Occipital lobe (tissue), 2 donors: Measurements from ENCODE around the gene LRRTM4. TPM values are rescaled to one million over a fixed set of nuclear protein-coding genes. Genes with fewer than 3 reads are reported as not detected.

Experiments used
- DNase-seq: peaks from one replicate; lab custom pipeline; 2025; lab: John Stamatoyannopoulos, UW
- total RNA-seq: library from RNA; depleted of rRNA; stranded (reverse); fragments of >200 nt; gene quantifications from one replicate; pipeline ENCODE4 v1.2.3, GENCODE V29; 2014

Gene LRRTM4
- 106 TPM for total RNA-seq

DNA sequence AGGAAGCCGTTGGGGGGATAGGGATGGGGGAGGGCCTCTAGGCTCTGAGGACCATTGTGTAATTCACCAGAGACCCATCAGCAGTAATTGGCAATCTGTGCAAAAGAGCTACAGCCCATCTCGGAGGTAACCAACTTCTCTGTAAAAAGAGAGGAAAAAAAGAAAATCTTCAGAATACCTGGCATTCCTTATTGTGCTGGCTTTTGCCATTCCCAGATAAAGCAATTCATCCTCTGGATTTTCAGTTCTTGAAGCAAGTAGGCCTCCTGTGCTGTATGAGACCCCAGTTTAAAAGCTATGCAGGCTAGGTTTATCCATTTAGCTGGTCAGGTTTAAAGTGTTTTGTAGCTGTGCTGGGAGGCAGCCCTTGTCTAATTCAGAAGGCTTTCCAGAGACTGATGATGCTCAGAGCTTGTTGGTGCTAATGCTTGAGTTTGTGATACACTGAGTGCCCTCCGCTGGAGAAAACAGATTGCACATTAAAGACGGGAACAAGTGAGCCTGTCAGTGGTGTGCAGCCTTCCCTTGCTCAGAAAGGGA, at the start of gene LRRTM4:
TSS of gene LRRTM4 (minus strand) at position 446 of the 540 bp plus-strand sequence.
- DNase-seq, result no peak

DNA sequence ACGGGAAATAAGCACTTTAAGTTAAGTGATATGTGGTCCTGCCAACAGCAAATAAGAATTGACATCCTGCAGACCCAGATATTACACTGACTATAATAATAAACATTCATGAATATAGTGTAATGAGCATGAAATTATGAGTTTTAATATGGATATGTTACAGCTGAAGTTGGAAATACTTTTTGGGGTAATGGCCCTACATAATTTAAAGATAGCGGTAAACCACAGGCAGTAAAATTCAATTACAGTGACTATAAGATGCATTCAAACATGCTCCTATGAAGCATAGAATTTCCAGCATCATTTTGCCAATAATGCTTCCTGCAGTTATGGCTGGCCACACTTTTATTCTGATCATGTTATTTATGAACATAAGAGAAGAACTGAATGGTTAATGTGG, 49.4 kb upstream of the LRRTM4 start:
- no peak for DNase-seq

DNA sequence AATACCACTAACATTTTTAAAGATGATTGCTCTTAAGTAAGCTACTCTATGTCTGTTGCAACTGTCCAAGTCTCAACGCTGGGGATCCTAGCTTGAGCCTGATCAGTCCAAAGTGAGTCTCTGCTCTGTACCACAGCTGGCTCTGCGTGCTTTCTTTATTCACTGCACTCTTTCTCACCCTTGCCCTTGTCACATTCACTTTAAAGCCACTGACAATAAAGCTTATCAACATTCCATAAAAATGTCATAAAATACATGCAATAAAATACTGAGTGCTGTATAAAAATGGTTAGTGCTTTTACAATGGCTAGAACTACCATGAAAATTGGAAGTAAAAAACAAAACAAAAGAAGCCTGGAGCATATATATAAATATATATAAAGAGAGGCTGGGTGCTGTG, 45.5 kb upstream of the LRRTM4 start:
- DNase-seq, result no peak

DNA sequence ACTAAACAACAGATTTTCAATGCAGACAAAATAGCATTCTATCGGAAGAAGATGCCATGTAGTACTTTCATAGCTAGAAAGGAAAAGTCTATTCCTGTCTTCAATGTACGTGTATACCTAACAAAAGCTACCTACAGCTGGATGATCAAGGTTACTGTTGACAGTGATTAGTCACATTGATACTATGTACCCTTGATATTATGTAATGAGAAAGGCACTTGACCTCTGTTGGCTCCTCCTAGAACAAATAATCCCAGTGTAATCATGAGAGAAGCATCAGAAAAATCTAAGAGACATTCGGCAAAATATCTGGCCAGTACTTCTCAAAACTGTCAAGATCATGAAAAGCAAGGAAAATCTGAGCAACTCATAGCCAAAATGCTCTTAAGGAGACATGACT, 44.4 kb upstream of the LRRTM4 start:
- no peak for DNase-seq

DNA sequence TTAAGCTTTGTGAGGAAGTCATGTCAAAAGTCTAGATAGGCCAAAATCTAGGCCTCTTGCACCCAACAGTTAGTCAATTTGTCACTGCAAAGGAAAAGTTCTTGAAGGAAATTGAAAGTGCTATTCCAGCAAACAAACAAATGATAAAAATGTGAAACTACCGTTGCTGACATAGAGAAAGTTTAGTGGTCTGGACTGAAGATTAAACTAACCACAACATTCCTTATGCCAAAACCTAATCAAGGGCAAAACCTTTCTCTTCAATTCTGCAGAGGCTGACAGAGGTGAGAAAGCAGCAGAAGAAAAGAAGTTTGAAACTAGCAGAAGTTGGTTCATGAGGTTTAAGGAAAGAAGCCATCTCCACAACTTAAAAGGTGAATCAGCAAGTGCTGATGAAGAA, 44.0 kb upstream of the LRRTM4 start:
- DNase-seq, result no peak

DNA sequence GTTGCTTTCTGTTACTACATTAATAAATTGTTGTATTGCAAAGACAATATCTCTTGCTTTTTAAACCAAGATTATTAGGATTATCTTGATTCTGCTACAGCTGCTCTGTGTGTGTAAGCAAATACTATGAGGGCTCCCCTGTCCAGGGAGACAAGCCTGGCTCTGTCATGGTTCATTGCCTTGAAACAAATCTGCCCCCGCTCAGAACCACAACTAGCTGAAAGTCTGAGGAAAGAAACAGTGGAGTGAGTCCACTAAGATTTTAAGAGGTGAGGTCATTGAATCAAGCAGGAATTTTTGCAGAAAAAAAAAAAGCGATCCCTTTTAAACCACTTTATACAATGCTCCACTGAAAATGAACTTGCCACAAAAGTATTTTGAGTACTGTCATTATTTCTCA, 30.8 kb upstream of the LRRTM4 start:
- DNase-seq, result no peak

DNA sequence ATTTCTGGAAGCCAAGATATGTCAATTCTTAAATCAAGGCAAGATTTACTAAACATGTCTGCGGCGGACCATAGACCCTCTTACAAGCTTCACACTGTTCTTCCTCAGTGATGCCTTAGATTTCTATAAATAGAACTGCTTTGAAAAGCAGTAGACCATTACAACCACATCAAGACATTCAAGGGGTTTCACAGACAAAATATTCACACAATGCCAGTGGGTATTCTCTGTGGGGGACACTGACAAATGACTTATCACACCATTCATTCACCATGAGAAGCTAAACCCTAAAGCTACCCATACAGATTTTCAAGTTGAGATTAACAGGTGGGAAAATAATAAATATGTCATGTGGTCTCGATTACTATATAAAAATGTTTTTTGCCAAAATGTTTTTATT, 15.9 kb upstream of the LRRTM4 start:
- DNase-seq, result no peak

DNA sequence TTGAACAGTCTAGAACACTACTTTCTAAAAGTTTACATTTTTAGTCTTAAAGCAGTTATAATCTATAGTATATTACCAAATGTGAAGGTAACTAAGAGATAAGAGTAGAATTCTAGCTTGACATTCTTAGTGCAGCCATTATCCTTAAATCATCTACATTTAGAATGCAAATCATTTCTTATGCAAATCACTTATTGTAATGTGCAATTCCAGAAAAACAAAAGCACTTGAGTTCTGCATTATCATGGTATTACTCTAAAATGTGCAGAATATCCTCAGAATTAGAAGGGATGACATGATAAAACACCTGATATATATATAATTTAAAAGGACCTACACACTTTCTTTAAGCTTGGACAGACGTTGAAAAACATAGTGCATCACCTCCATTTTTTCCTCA, 712 bp upstream of the LRRTM4 start:
- DNase-seq, result no peak

DNA sequence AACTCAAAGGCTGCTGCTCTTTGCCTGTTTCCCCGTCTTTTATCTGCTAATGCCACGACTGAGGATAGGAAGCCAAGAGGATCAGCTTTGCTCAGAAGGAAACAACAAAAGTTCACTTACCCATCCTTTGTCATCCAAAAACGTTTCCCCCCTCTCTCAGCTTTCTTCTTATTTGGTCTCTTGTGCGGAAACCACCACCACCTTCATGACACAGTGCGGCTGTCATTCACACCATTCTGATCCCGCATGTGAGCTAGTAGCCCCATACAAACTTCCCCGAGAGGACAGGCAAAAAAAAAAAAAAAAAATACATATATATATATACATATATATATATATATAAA, 656 bp downstream of the LRRTM4 start:
- no peak for DNase-seq

DNA sequence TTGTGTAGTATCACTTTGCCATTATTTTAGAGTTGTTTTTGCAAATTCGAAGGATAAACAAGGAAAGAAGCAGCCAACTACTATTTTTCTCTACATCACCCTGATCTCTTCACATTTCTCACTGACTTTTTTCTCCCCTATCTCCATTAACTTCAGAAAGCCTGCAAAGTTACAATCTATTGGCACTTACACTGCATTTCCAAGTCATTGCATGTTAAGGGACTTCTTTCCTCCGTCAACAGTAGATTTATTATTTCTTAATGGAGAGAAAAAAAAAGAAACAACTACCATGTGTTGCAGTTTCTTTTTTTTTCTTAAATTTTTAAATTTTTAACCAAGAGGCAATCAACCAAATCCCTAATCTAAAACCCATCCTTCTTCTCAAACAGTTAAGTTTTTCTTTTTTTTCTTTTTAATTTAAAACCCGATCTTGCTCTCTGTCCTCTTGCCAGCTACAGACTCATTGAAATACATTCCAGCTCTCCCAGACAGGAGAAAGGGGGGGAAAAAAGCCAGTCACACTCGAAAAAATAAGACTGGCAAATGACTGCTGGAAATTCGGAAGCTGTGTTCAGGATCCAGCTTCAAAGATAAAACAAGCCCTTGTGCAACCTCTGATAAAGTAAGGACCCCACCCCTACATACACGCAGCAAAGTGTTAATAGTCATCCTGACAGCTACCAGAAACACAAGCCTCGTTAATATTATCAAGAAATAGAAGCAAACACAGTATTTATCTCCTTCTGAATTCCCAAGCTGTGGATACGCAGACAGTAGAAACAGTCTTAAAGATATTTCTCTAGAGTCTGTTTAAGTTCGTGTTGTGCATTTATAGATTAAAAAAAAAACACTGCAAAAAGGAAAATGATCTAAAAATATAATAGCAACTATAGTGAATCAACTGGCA, 1.3 kb downstream of the LRRTM4 start:
- no peak for DNase-seq

DNA sequence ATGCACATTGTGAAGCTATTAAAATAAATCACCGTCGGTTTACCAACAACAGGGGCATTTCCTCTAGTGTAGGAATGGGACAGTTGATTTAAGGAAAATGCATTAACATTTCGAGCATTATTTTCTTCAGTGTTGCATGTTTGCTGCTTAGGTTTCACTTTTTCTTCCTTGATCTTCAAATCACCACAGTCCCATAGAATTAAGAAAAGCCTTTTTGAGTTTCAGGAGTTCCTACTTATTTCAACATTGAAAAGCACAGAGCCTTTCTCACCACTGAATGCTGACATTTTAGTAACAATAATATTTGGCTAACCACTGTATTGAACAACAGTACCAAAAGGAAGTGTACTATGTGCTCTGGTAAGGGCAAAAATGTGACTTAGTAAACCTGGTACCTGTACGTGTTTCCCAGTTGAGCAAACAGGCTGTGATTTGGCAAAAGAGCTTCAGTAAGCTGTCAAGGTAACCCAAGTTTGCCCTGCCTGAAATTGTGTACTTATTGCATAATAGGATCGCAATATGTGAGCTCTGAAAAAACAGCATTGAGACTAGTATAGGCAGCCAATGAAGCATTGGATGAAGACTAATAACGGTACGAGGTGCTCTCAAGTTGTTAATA, 2.2 kb downstream of the LRRTM4 start:
- no peak for DNase-seq

DNA sequence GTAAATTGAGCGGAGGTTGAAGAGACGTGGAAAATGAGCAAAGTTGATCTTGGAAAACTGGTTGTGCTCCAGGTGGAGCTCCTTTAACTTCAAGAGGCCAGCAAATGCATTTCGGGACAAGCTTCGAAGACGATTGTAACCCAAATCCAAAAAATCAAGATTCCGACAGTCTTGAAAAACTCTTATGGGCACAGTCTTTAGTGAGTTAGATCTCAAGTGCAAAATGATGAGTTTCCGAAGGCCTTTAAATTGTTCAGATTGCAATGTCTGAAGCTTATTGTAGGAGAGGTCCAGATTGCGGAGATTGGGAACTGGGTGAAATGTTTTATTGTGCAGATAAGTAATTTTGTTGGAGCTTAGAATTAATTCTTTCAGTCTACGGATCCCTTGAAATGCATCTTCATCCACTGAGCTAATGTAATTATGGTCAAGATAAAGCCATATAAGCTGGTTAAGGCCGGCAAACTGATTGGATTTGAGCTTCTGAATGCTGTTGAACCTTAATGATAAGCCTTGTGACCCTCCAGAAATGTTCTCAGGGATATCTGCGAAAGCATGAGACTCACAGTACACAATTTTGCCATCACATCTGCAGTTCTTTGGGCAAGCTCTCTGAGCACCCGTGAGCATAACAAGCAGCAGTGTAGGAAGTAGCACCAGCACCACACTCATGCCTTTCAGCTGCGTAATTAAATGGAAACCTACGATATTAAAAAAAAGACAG, 2.9 kb downstream of the LRRTM4 start:
- DNase-seq, result no peak

DNA sequence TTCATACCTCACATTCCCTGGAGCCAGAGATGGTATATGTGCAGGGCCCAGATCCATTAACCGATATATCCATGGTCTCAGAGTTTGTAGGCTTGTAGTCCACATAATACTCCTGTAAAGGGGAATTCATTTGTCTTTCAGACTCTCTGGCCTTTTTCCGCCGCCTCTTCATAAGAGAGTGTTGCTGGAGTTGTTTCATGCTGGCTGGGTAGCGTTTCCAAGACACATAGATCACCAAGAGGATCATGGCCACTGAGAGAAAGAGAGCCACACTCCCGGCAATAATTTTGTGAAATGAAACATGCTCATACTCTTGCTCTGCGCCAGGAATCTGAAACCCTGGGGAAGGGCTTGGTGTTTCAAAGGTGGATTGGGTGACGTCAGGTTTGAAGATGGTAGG, 3.9 kb downstream of the LRRTM4 start:
- DNase-seq, result no peak

DNA sequence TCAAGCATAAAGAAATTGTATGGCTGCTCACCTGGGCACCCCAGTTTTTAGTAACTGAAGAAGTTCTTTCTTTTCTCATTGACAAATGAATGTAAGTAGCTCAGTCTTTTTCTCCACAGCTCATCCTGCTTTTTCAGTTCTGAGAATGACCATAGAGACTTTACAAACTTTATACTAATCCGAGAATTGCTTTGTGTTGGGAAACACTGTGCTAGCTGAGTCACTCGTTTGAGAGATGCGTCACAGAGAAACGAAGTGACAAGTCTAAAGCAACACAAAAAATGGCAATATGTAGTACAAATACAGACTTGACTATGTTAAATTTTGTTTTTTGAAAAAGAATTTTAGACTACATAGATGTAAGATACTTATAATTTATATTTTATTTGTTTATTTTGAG, 9.0 kb downstream of the LRRTM4 start:
- no peak for DNase-seq

DNA sequence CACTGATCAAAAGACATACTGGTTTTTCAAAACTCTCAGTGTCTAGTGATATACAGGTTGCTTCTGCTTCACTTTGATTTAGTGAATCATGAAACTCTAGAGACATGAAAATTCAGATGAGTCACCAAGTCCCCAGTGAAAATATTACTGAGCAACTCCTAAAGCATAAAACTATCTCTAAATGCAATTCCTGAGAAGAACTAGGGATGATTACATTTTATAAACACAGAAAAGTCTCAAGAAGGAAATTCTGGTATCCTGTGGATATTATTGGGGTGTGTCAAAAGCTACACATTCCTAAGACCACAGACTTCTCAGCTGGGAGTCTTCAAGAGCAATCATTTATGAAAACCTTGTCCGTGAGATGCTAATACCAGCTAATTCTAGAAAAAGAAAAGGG, 9.7 kb downstream of the LRRTM4 start:
- DNase-seq, result no peak

DNA sequence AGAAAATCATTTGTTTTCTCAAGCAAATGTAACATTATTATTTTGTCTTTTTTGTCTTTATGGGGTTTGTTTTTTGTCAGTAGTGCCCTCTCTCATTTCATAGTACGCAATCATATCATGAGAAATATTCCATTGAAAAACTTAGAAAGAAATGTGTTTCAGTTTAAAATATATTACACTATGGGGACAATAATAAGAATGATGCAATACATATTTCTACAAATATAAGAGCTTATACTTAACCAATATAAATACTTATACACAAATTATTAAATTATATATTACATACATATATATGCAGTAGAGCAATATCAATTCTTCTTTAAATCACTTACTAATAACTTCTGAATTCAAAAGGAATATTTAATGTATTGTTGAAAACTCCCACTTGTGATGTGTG, 13.7 kb downstream of the LRRTM4 start:
- DNase-seq, result no peak

DNA sequence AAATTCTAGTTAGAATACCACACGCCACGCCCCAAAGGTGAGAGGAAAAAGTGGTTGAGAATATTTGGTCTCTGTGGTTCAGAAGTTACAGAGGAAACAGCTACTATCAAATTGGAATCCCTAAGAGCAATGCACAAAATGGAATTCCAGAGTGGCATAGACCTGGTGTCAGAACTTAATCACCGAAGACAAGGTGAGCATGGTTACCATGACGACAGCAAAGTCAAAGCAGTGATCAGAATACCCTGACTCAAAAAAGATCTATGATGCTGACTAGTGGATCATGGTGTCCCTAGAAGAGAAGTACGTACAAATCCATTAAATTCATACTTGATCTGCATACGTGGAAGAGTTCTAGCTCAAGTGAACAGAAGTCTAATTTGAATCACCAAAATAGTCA, 14.5 kb downstream of the LRRTM4 start:
- DNase-seq, result no peak

DNA sequence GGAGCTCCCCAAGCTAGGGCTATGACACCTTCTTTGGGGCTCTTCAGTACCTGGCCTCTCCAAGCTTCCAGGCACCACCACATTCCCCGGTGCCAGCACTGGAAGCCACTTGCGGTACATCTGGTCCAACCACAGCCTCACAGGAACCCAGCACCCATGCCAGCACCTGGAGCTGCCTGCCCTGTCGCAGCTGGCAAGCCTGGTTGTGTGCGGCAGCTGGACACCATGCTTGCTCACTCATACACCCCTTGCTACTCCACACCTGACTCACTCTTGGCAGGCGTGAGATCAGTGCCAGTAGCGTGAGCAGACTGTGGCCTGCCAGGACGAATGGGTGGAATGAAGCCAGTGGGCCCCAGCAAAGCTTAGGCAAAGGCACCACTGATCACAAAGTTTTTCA, 34.0 kb downstream of the LRRTM4 start:
- DNase-seq, result no peak

DNA sequence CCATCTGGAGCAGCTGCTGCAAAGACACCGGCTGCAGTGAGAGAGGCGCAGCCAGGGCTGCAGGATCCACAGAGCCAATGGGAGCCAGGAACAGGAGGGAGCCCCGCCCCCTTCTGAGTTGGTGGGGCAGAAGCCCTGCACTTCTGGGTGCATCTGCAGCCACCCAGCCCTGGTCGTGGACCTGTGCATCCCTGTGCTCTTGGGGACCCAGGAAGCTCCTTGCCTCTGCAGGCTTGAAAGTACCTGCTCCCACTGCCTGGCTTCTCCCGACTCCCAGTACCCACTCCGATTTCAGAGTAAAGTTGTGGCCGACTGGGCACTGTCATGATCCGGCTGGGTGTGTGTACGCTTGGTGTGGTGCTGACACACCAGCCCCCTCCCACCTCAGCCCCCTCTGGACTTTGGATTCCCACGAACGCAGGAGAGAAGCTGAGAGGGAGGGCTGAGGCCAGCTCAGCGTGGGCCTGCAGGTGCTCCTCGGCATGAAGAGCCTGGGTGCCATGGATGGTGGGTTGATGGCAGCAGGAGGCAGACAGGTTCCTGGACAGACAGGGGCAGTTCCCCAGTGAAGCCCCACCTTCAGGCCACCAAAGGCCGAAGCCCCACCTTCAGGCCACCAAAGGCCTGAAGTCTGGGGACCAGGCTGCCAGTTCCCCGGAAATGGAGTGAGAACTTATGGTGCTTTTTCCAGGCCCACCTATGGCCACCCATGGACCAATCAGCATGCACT, 34.9 kb downstream of the LRRTM4 start:
- no peak for DNase-seq

DNA sequence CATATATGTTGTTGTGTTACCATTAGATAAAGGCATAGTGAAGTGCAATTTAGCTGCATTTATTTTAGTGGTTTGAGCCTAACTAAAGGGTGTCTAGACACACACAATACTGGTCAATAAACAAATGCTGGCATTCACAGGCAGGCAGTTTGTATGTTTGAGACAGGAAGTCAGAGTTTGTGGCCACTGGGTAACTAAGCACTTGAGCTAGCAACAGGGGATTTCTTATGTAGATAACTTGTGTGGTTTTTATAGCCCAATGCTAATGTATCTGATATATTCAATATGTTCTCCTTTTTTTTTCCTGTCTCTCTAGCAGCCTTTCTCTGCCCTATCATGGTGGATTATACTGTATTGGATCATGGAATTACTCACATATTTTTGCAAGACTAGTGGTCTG, 38.1 kb downstream of the LRRTM4 start:
- DNase-seq, result no peak

DNA sequence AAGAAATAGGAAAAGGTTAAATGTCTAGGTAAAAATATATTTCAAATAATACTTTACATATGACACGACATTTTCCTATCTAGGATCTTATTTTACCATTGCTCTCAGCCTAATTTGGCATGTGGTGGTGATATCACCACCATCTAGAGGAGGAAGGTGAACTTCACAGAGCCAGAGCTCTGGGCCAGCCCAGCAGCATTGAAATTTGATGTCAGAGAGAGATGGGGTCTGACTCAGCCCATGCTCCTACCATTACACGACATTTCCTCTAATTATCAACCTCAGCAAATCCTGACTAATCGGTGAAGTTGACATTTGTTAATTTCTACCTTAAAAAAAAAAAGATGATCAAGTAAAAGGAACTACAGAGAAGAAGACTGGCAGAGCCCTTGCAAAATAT, 42.3 kb downstream of the LRRTM4 start:
- no peak for DNase-seq

DNA sequence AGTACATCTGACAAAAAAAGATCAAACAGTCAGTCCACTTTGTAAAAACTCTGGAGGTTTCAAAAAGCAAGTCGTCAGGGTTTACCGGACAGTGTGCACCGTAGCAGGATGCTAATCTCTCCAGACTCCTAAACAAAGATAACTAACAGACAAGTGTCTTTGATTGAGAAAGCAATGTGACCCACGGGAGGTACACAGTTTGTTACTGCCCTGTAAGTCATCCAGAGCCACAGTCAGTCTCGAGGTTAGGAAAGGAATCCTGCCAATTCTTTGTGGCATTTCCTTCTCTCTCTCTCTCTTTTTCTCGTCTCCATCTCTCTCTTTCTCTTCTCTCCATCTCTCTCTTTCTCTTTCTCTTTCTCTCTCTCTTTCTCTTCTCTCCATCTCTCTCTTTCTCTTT, 42.8 kb downstream of the LRRTM4 start:
- no peak for DNase-seq
